Endothelial cell of umbilical vein (primary cell): ENCODE data around the gene TTK. TPM values are rescaled to one million over a fixed set of nuclear protein-coding genes. Genes with fewer than 3 reads are reported as not detected.

Experiments
- BruUV-seq: library from RNA; stranded (reverse); fragments of 400-500 nt; replicated peaks from 2 replicates; lab custom pipeline; 2021; lab: Mats Ljungman, UMichigan
- CTCF ChIA-PET: fragments of 300-600, 350-600 bp; sonication (Branson Sonifier 250); formaldehyde crosslinking; loops from one replicate; lab custom pipeline; 2021; ENCODE audit warnings: antibody characterized with exemption, inconsistent platforms; lab: Charles Lee
- POLR2A ChIA-PET: fragments of 300-600, 350-600 bp; sonication (Branson Sonifier 250); formaldehyde crosslinking; loops from one replicate; lab custom pipeline; 2021; ENCODE audit warnings: antibody characterized with exemption, inconsistent platforms; lab: Charles Lee
- DNase-seq: peaks from one replicate; pipeline ENCODE4 v3.0.0-alpha.2; 2011; ENCODE audit warnings: low read depth, low spot score
- FAIRE-seq: peaks from 2 replicates; lab custom pipeline; 2011; peaks lifted over from hg19 to GRCh38; lab: Jason Lieb, UNC
- H2AFZ ChIP-seq: 2 replicates; pipeline ENCODE4 v1.6.0; 2012; ENCODE audit warnings: low read depth, low read length, control low read depth, inconsistent platforms
- H3K27ac ChIP-seq: 2 replicates; pipeline ENCODE4 v1.5.1; 2011; ENCODE audit warnings: low read depth, mild to moderate bottlenecking, control low read depth, low read length, moderate library complexity; ENCODE audit not compliant: insufficient read depth
- H3K27me3 ChIP-seq, 2 experiments: 2 replicates each; pipeline versions ENCODE4 v1.6.0 to v1.6.1; 2011; ENCODE audit warnings: low read length in 2 of 2, mixed read lengths in 1 of 2; ENCODE audit not compliant: control insufficient read depth in 2 of 2, insufficient read depth in 2 of 2
- H3K36me3 ChIP-seq, 2 experiments: 2 replicates in 1 of 2; 3 replicates in 1 of 2; pipeline ENCODE4 v1.5.1; 2011; ENCODE audit warnings: low read length in 2 of 2, mild to moderate bottlenecking in 1 of 2, moderate library complexity in 1 of 2; ENCODE audit not compliant: control insufficient read depth in 2 of 2, insufficient read depth in 2 of 2; ENCODE audit errors: extremely low read depth in 1 of 2
- H3K4me1 ChIP-seq: 3 replicates; pipeline ENCODE4 v1.5.1; 2011; ENCODE audit warnings: mild to moderate bottlenecking, low read length; ENCODE audit not compliant: control insufficient read depth, insufficient read depth; ENCODE audit errors: extremely low read depth
- H3K4me2 ChIP-seq: 2 replicates; pipeline ENCODE4 v1.6.1; 2011; ENCODE audit warnings: low read length, control low read depth, mixed read lengths; ENCODE audit not compliant: insufficient read depth
- H3K4me3 ChIP-seq, 3 experiments: fragments of 200-600 bp in 1 of 3; sonication (generic), shearing (Covaris generic) in 1 of 3; replicated peaks in 1 of 3; 2 replicates each; pipeline ENCODE4 v1.5.1; 2011 to 2016; ENCODE audit warnings: control low read depth in 3 of 3, low read length in 3 of 3, mild to moderate bottlenecking in 2 of 3, inconsistent platforms in 1 of 3, low read depth in 1 of 3, moderate library complexity in 1 of 3; ENCODE audit not compliant: insufficient read depth in 1 of 3
- H3K79me2 ChIP-seq: 2 replicates; pipeline ENCODE4 v1.6.0; 2012; ENCODE audit warnings: low read length, inconsistent platforms; ENCODE audit not compliant: control insufficient read depth, insufficient read depth
- H3K9ac ChIP-seq: replicated peaks from 2 replicates; pipeline ENCODE3; 2011; ENCODE audit warnings: low read length, control low read depth; ENCODE audit not compliant: insufficient read depth; ENCODE audit errors: extremely low read depth
- H3K9me1 ChIP-seq: replicated peaks from 3 replicates; pipeline ENCODE4 v1.6.0; 2011; ENCODE audit warnings: mild to moderate bottlenecking, low read length; ENCODE audit not compliant: control insufficient read depth, insufficient read depth; ENCODE audit errors: extremely low read depth
- H3K9me3 ChIP-seq: replicated peaks from 2 replicates; pipeline ENCODE4 v1.5.1; 2012; ENCODE audit warnings: low read length, inconsistent platforms; ENCODE audit not compliant: control insufficient read depth, insufficient read depth
- H4K20me1 ChIP-seq: replicated peaks from 2 replicates; pipeline ENCODE3; 2011; ENCODE audit warnings: mild to moderate bottlenecking, low read length; ENCODE audit not compliant: control insufficient read depth, insufficient read depth; ENCODE audit errors: extremely low read depth
- CTCF ChIP-seq, 2 donors: IDR thresholded peaks; 1 replicate in 1 of 2; 2 replicates in 1 of 2; pipeline ENCODE4 v1.5.1; 2011; ENCODE audit warnings: low read length in 2 of 2, mild to moderate bottlenecking in 2 of 2, moderate library complexity in 2 of 2, control low read depth in 1 of 2, inconsistent platforms in 1 of 2, low read depth in 1 of 2; ENCODE audit not compliant: insufficient read depth in 1 of 2; ENCODE audit errors: extremely low read depth in 1 of 2
- EZH2 ChIP-seq: IDR thresholded peaks from 2 replicates; pipeline ENCODE4 v1.6.1; 2012; ENCODE audit warnings: borderline replicate concordance, low read depth, mild to moderate bottlenecking, moderate library complexity, low read length, inconsistent platforms; ENCODE audit not compliant: severe bottlenecking
- FOS ChIP-seq: IDR thresholded peaks from 2 replicates; pipeline ENCODE4 v1.6.1; 2011; ENCODE audit warnings: mild to moderate bottlenecking, low read length, moderate library complexity, borderline replicate concordance; ENCODE audit not compliant: insufficient read depth
- GATA2 ChIP-seq: IDR thresholded peaks from 2 replicates; pipeline ENCODE4 v1.7.0; 2011; ENCODE audit warnings: low read depth, mild to moderate bottlenecking, moderate library complexity, mixed read lengths, low read length; ENCODE audit not compliant: insufficient read length, insufficient read depth
- JUN ChIP-seq: IDR thresholded peaks from 2 replicates; pipeline ENCODE4 v1.6.1; 2011; ENCODE audit warnings: borderline replicate concordance, low read depth; ENCODE audit not compliant: insufficient read length, insufficient read depth
- MYC ChIP-seq: IDR thresholded peaks from one replicate; pipeline ENCODE4 v1.6.1; 2011; ENCODE audit warnings: mild to moderate bottlenecking, low read depth, low read length
- POLR2A ChIP-seq: IDR thresholded peaks from 2 replicates; pipeline ENCODE4 v1.6.1; 2012; ENCODE audit warnings: low read depth, mild to moderate bottlenecking, control low read depth, low read length
- POLR2AphosphoS5 ChIP-seq: IDR thresholded peaks from 2 replicates; pipeline ENCODE4 v1.6.1; 2012; ENCODE audit warnings: low read depth, mild to moderate bottlenecking, control low read depth, low read length, moderate library complexity; ENCODE audit not compliant: insufficient read depth
- dilution Hi-C: fragments of 300-500 bp; cut with MboI; formaldehyde crosslinking; loops from one replicate; pipeline ENCODE4 v1.15.0; 2019; ENCODE audit warnings: low sequenced_read_pairs; ENCODE audit not compliant: extremely low pct_ligation_motif_present
- intact Hi-C: fragments of 100-400 bp; cut with micrococcal nuclease; formaldehyde crosslinking; loops from one replicate; pipeline ENCODE4 v1.10.0; 2022
- polyA plus RNA-seq, 4 experiments: library from polyadenylated mRNA; depleted of rRNA in 3 of 4; stranded (reverse) in 3 of 4; unstranded in 1 of 4; fragments of >200 nt; gene quantifications; 2 replicates each; pipeline versions ENCODE4 v1.2.1 to v1.2.3, GENCODE V29; 2011 to 2012; ENCODE audit warnings: missing spikeins in 1 of 4
- total RNA-seq: library from RNA; stranded (reverse); gene quantifications from 2 replicates; pipeline ENCODE4 v1.2.3, GENCODE V29; 2021
- TF ChIP-seq, protein P1 (sequence below): IDR thresholded peaks from 2 replicates; pipeline ENCODE4 v1.6.1; 2011; ENCODE audit not compliant: insufficient read depth, insufficient read length

Gene TTK
- total and polyA plus RNA-seq, 2 donors (not counting 3 experiments of a cell fraction or from before 2014, with no cell fraction given), result 4.1 to 29.4 TPM

GRCh38 chr6:80020381-80021120, 16.1 kb downstream of the TTK start:
- POLR2A ChIA-PET, result no interaction called here
- FAIRE-seq (no peak), DNase-seq (no peak)
- no peak overlapping the region for H3K27ac ChIP-seq
- no peaks in the 10 kb centered on the region for H4K20me1 ChIP-seq
- peaks cover 0 to 8% of the 10 kb centered on the region in 2 experiments for H3K36me3 ChIP-seq
- TF ChIP-seq POLR2AphosphoS5, result no peak
- no peak for TF ChIP-seq CTCF (IDR thresholded peaks at IDR 0.05; ENCODE audit: extremely low read depth in 1 of 2, insufficient read depth in 1 of 2, low read depth in 1 of 2, low read length in 2 of 2)
- no peak for TF ChIP-seq EZH2
- no peak for TF ChIP-seq POLR2A
- no peak for TF ChIP-seq GATA2
- TF ChIP-seq JUN, result no peak
- TF ChIP-seq, protein P1, sequence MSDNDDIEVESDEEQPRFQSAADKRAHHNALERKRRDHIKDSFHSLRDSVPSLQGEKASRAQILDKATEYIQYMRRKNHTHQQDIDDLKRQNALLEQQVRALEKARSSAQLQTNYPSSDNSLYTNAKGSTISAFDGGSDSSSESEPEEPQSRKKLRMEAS, result no peak
- TF ChIP-seq MYC, result no peak
- TF ChIP-seq FOS, result no peak
- H3K9ac ChIP-seq, result no peak overlapping the region
- H2AFZ ChIP-seq, result no peak overlapping the region
- BruUV-seq, result no TSS peak
- CTCF ChIA-PET, result interaction anchor here (2.4 kb wide), 1 partner anchor 71 kb away, joined by 9 read pairs; no protein-coding TSS in a partner anchor
- no peak overlapping the region for H3K4me2 ChIP-seq
- no peaks in the 10 kb centered on the region for H3K9me1 ChIP-seq
- no peaks in the 10 kb centered on the region for H3K9me3 ChIP-seq
- intact Hi-C loops, result no loop called here
- dilution Hi-C loops, result no loop called here
- peaks cover 11% of the 10 kb centered on the region for H3K4me1 ChIP-seq
- H3K79me2 ChIP-seq, result no peaks in the 10 kb centered on the region
- H3K27me3 ChIP-seq, result no peaks in the 10 kb centered on the region
- H3K4me3 ChIP-seq, result no peak overlapping the region
